CD4-positive, alpha-beta T cell treated with Interleukin-6 for 4 hours (primary cell): ENCODE results near the gene MAEL.
"Not testable (repeated sequence)": the region's sequence is repeated elsewhere in the genome, so short reads cannot be mapped to it uniquely, and the experiment has no call there.

Experiments used
- DNase-seq: peaks from one replicate; pipeline ENCODE4 v3.0.0-alpha.2; 2020; ENCODE audit warnings: mixed read lengths

MAEL gene

DNA sequence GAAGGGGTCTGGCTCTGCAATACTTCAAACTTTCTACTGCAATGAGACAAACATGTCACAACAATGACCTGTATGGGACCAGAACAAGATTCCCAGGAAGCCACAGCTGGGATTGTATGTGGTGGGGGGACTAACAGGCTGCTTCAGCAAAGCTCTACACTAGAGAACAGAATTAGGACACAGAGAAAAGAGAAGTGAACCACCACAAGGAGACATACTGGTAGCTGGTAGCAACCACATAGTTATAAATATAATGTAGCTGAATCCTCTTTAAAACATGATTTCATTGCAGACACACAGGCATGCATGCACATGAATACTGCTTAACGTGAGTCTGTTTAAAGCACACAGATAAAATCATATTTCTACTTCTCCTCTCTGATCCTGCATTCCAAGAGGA is 10.3 kb upstream of the MAEL start:
- DNase-seq: no peak

DNA sequence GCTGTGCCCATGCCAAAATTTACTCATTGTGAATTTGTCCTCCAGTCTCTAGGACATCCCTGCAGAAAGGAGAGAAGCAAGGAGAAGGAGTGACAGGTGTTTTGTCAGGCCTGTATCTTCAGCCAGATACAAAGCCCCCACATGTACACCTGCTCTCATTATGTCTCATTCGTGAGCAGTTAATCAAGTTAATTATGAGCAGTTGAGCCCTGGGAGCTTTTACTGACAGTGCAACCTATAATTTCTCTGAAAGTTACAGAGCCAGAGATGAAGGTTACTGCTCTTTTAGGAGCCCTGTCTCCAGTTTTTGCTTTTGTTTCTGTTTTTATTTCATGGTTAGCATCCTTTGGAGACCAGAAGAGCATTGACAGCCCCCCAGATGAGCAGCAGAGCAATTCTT is 8.7 kb upstream of the MAEL start:
- no peak for DNase-seq

DNA sequence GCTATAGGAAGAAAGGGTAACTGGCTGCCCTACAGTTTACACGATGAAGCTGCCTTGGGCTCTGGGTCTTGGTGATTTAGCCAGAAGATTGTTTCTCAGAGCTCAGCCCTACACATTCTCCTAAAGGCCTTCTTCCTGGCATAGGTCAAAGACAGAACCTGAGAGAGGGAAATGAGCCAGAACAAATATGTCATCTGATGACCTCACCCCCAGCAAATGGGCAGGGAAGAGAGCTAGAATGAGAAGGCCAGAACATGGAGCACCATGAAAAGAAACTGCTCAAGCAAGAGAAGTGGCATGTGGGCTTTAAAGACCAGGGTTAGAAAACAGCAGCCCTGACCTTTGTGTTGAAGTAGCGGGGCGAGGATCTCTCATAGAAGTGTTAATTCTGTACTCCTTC is 8.3 kb upstream of the MAEL start:
- no peak for DNase-seq

DNA sequence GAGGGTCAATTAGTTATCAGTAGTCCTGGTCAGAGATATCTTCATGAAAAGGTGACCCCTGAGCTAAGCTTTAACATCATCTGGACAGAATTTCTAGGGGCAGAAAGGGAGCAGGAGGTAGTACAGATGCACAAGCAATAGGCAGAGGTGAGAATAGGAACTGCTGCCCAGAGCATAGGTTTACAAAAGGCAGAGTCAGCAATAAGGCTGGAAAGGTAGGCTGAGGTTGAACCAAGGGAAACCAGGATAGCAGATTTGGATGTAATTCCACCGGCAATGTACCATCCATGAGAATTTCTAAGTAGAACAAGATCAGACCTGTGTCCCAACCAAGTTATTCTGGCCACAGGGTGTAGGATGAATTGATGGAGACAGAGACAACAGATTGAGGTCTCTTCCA is 7.5 kb upstream of the MAEL start:
- no peak for DNase-seq

DNA sequence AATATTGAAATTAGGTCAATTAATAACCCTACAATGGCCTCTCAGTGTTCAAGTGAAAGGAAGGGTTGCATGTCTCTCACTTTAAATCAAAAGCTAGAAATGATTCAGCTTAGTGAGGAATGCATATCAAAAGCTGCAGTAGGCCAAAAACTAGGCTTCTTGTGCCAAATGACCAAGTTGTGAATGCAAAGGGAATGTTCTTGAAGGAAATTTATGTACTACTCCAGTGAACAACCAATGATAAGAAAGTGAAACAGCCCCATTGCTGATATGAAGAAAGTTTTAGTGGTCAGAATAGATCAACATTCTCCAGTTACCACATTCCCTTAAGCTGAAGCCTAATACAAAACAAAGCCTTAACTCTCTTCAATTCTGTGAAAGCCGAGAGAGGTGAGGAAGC is 10.0 kb downstream of the MAEL start:
- DNase-seq: no peak

DNA sequence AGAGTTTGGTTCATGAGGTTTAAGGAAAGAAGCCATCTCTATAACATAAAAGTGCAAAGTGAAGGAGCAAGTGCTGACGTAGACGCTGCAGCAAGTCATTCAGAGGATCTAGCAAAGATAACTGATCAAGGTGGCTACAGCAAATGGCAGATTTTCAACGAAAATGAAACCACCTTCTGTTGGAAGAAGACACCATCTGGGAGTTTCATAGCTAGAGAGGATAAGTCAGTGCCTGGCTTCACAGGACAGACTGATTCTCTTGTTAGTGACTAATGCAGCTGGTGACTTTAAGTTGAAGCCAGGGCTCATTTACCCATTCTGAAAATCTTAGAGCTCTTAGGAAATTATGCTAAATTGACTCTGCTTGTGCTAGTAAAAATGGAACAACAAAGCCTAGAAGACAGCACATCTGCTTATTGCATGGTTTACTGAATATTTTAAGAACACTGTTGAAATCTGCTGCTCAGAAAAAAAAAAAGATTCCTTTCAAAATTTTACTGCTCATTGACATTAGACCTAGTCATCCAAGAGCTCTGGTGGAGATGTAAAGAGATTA is 10.5 kb downstream of the MAEL start:
- DNase-seq: no peak

DNA sequence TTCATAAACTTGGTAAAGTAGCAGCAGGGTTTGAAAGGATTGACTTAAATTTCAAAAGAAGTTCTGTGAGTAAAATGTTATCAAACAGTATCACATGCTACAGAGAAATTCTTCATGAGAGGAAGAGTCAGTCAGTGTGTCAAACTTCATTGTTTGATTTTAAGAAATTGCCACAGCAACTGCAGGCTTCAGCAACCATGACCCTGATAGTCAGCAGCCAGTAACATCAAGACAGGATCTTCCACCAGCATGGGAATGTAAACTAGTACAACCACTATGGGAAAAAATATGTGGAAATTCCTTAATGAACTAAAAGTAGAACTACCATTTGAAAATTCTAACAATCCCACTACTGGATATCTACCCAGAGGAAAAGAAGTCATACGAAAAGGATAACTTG is 11.5 kb downstream of the MAEL start:
- DNase-seq: no peak

DNA sequence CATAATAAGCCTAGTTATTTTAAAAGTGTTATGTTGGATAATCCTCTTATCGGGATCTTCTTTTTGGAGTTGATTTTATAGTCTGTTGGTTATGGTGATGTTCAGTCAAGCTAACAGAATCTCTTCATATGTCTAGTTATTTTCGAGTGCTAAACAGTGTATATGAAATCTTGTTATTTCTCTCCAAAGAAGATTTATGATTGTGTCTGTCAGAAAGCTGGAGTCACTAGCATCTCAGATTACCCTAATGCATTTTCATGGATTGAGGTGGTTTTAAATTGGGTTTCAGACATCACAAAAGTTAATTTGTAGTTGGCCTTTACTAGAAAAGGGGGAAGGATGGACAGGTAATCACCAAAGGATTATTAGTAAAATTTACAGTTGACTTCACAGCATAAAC is 13.3 kb downstream of the MAEL start:
- no peak for DNase-seq

DNA sequence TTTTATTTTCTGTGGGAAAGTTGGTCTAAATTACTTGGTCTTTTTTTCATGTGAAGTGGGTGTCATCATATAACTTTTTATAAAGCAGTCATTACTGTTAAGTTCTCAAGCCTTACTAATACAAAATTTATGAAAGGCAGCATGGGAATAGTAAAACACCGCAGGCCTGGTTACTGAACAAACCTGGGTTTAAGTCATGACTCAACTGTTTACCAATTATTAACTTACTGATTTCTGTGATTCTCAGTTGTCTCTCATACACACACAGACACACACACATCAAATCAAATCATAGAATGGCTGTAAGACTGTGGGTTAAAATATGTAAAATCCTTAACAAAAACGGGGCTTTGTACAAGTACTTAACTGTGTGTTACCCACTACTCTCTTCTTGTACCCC is 14.6 kb downstream of the MAEL start:
- DNase-seq: no peak

DNA sequence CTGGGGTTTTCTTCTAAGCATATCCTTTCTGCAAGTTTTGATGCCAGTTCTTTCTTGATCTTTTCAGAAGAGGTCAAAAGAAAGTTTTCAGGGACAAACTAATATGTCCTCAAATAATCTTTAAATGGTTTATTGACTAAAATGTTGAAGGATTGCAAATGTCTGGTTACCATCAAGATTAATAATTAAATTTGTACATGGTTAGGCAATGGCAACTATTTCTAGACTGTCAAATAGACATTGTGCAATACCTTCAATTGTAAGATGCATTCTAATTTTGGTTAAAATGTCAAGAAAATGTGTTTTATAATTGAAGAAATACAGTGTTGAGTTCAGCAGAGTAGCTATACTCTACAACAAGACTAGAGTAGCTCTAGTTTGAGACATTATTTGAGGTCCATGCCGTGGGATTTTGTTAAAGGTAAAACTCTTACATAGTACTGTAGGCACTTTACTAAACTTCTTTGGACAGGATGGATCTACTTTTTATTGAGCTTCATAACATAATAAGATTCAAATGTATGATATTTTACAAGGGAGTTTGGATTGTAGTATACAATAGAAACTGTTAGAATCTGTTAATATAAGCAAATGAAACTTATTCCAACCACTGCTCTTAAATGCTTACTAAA is 22.6 kb downstream of the MAEL start:
- no peak for DNase-seq

DNA sequence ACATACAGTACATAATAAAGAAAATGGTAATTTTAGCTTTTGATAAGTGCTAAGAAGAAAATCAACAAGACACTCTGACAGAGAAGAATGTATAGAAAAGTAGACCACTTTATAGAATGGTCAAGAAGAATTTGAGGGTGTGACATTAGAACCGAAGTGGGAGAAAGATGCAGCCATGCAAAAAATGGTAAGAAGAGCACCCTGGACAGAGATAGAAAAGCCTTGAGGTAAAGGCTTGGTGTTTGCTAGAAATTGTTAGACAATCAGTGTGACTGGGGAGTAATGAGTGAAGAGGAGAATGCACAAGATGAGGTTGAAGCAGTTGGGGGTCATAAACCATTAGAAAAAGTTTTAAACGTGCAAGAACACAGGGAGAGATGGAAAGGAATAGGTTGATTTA is 23.5 kb downstream of the MAEL start:
- no peak for DNase-seq

DNA sequence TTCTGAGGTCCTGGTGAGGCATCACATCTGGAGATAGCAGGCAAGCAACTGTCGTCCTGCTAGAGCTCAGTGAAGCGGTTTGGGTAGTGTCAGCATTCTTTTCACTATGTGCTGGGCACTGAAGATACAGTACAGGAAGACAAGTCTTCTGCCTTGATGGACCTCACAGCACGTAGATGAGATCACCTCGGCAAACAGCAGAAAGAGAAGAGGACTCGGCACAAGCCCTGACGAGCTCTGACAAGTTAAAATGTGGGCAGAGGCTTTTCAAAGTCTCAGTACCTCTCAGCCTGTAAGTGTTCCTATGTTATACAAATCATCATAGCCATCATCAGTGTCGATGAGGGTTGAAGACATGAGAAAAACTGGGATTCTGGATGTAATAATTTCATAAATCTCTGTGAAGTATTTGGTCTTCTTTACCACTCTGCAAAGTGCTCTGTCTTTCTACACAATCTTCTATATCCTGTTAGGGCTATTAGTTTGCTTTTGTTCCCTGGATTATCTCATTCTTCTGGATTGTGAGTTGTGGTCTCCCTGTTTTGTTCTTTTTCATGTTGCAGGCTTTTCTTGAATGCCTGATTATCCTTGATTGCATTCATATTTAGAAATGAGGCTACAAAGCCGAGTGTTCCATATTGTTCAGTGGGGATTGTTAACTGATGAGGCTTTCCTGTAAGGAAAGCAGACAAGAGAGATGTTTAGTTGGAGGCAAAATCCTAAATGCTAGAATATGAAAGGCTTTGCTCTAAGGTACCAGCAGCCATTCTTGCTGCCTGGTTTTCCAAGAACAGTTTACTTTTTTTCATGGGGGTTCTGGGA is 24.2 kb downstream of the MAEL start:
- no peak for DNase-seq

DNA sequence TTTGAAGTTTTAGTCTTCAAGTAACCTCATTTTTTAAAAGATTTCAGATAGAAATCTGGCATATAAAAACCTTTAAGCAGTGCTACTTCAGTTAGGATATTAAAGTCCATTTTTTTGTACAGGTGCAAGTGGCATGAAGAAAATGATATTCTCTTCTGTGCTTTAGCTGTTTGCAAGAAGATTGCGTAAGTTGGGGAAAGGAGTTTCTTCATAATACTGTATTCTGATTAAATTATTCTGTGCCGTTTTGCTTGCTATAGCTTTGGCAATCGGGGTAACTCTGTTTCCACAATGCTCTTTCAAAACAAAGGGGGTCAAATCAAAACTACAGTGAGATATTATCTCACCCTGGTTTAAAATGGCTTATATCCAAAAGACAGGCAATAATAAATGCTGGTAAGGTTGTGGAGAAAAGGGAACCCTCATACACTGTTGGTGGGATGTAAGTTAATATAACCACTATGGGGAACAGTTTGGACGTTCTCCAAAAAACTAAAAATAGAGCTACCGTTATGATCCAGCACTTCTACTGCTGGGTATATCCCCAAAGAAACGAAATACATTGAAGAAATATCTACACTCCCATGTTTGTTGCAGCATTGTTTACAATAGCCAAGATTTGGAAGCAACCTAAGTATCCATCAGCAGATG is 27.1 kb downstream of the MAEL start:
- DNase-seq: no peak

DNA sequence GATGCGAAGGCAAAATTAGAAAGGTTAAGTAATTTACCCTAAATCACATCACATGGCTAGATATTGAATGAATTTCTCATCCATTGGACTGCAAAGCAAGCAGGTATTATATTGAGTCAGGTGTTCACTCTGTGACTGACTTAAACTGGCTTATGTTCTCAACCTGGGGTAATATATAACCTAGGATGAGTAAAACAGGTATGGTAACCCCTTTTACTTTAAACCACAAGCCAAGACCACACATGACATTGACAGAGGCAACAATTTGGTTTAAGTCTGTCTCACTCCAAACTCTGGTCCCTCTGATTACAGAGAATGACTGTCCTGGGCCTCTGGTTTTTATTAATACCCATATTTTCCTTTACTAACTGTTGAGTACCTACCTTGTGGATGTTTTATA is 33.3 kb downstream of the MAEL start:
- no peak for DNase-seq

DNA sequence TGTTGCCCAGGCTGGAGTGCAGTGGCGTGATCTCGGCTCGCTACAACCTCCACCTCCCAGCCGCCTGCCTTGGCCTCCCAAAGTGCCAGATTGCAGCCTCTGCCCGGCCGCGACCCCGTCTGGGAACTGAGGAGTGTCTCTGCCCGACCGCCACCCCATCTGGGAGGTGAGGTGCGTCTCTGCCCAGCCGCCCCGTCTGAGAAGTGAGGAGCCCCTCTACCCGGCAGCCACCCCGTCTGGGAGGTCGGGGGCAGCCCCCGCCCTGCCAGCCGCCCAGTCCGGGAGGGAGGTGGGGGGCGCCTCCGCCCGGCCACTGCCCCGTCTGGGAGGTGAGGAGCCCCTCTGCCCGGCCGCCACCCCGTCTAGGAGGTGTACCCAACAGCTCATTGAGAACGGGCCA is 40.5 kb downstream of the MAEL start:
- not testable (repeated sequence) for DNase-seq

DNA sequence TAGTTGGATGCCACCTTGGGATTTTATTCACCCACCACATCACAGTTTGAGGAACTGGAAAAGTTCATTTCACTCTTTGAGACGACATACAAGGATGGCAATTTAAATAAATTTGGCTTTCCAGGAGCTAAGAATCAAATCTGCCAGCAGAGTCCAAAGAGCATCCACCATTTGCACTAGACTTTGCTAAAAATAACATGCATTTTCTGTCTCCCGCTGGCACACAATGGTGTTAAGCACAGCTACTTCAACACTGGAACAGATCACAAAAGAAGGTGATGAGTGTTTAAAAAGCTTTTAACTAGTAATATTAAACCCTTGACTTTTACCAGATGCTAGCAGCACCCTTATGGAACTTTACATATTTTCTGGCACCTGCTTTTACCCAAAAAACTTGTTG is 44.6 kb downstream of the MAEL start:
- DNase-seq: no peak

DNA sequence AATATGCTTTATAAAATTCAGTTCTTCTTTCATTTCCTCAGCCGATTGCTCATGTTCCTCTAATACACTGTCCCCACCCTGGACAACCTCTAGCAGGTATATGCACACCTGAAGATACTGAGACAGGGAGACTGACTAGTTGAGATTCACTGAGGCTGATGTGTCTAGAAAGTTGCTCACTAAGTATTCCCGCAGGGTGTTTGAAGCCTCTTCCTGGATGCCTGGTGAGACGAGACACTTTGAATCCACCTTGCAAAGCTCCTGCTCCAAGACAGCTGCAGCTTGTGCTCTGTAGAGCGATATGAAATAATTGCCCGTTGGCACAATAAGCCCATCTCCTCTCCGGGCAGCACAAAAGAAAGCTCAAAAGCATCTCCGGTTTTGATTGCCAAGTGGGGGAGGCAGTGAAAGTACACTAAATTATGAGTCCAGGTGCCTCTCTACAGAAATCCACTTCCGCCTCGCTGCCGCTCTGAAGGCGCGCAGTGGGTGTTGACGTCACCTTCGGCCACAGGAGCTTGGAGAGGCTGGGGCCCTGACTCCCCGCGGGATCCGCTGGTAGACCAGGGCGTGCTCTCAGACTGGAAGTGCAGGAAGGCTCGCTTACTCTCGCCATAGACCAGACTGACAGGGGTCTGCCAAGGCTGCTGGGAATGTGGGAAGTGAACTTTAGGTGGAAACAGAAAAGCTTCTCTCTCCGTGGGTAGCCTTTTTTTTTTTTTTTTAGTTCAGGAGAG is 54.8 kb downstream of the MAEL start:
- DNase-seq: peak; percentile 74

DNA sequence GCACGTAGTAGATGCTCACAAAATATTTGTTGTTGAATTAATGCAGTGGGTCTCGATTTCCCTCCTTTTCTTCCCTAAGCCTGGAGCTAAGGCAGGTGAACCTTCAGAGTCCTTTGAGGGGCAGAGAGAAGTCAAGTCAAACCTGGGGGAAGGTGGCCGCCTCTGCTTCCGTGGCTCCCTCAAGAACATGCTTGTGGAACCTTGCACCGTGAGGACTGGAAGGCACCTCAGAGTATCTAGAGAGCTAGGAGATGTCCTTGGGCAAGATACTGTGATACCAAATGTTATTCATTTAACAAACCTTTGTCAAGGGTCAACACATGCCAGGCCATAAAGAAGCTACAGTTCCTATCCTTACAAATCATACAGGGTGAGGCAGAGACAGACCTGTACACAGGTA is 62.8 kb downstream of the MAEL start:
- DNase-seq: no peak

DNA sequence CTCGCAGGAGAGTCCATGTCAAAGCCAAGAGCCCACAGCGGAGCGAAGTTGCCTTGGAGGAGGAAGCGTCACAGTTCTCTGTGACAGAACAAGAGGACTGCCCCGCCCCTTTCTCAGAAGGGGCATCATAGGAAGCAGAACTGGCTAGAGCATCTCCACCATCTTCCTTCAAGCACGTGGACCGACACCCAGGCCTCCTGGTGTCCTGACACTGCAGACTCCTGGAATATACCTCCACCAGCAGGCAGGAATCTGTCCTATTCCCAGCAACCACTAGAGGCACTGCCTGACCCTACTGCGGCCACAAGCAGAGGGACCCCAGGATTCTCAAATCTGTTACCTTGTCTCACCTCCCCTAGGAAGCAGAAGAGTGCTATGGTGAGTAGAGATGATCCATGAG is 63.3 kb downstream of the MAEL start:
- DNase-seq: no peak

DNA sequence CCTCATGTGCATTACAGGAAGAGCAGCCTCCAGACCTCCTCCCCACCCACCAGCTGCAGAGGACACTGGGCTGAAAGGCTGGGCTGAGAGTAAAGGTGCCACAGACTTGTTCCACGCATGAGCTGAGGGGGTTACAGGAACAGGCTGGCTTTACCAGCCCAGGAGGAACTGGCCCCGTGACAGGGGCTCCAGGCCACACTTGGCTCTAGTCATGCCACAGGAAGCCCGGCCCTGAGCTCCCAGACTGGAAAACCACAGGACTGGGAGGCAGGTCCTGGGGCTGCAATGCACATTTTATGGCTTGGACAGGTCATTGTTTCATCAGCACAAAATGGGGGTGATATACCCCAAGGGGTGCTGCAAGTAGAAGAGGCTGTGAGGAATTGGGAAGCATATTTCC is 65.5 kb downstream of the MAEL start:
- no peak for DNase-seq

DNA sequence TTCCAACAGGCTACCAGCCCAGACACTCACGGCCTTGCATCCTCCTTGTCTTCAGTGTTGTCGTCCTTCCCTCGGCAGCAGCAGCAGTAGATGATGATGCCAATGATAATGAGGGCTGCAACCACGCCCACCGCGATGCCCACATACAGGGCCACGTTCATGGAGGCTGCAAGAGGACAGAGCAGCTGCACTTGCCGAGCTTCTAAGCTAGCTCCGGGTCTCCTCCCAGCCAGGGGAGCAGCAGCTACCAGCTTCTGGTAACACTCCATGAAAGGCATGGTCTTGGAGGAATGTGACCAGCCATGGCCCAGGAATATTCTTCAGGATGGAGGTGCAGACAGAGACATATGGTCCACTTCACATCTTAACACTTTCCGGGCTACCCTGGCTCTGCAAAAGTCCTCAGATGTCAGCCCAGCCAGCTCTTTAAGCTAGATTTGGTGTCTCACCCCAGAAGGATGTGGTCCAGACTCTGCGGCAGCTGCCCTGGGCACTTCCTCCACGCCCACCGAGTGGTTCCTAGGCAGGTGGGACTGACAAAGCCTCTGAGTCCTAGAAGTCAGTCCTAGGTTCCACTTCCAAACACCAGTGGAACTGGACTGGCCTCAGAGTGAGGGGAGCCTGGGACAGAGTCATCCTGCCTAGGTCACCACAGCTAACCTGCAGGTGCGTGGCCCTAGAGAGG is 66.0 kb downstream of the MAEL start:
- no peak for DNase-seq

DNA sequence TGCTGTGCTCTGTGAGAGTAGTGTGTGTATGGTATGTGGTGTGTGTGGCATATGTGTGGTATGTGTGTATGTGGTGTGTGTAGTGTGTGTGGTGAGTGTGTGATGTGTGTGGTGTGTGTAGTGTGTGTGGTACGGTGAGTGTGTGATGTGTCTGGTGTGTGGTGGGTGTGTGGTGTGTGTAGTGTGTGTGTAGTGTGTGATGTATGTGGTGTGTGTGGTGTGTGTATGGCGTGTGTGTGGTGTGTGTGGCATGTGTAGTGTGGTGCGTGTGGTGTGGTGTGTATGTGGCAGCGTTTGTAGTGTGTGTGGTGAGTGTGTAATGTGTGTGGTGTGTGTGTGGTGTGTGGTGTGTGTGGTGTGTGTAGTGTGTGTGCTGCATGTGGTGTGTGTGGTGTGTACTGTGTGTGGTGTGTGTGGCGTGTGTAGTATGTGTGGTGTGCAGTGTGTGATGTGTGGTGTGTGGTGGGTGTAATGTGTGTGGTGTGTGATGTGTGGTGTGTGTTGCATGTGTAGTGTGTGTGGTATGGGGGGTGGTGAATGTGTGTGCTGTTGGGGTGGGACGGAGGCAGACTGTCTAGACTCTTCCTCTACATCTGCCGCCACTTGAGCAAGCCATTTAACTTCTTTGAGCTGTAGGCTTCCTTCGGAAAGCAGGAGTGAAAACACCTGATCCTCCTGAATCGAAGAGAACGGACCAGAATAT is 67.6 kb downstream of the MAEL start:
- DNase-seq: no peak
